SHP77 treated with DMSO at 0.1 percent for 48 hours (cell line): ENCODE data around the gene FADS1.

ENCODE experiments used
- DNase-seq: peaks from one replicate; lab custom pipeline; 2025; lab: John Stamatoyannopoulos, UW

The FADS1 gene

GRCh38 chr11:61760946-61761345, 55.9 kb downstream of the FADS1 start:
- no peak for DNase-seq

- no peak for DNase-seq
These were observed 59.5 kb downstream of the FADS1 start for GRCh38 chr11:61757213-61757862.

- DNase-seq, result no peak
These were observed 60.2 kb downstream of the FADS1 start for GRCh38 chr11:61756452-61757212.

GRCh38 chr11:61756147-61756451, 60.7 kb downstream of the FADS1 start:
- DNase-seq, result no peak

GRCh38 chr11:61754534-61755482, 62.0 kb downstream of the FADS1 start:
- DNase-seq, result no peak

- DNase-seq, result no peak
These were observed 63.1 kb downstream of the FADS1 start for GRCh38 chr11:61753672-61754071.

- no peak for DNase-seq
These were observed 63.8 kb downstream of the FADS1 start for GRCh38 chr11:61752925-61753521.

- no peak for DNase-seq
These were observed 64.5 kb downstream of the FADS1 start, which contains the start of gene MYRF for GRCh38 chr11:61752117-61752924. Gene MYRF, plus strand, starts transcription at chr11:61752636. Its CDS starts 109 bp downstream, at chr11:61752745.

GRCh38 chr11:61751384-61751783, 65.4 kb downstream of the FADS1 start:
- DNase-seq, result no peak

- no peak for DNase-seq
These were observed 66.1 kb downstream of the FADS1 start for GRCh38 chr11:61750631-61751273.
